K562 (cell line): ENCODE data around the gene IL34.

ENCODE experiments used
- ATF1 ChIP-seq, 2 experiments: fragments of 450-650 bp in 1 of 2; IDR thresholded peaks; 2 replicates each; pipeline ENCODE4 v1.6.1; 2016; ENCODE audit warnings: missing compliant biosample characterization in 1 of 2, missing genetic modification characterization in 1 of 2
- GATA2 ChIP-seq: sonication (generic); formaldehyde crosslinking; IDR thresholded peaks from 2 replicates; pipeline ENCODE4 v1.4.0; 2020; ENCODE audit warnings: mild to moderate bottlenecking, missing genetic modification reagents
- POLR2A ChIP-seq: fragments of 450-650 bp; conservative IDR thresholded peaks from 2 replicates; pipeline ENCODE4 v1.6.1; 2016
- SP1 ChIP-seq: sonication (generic); formaldehyde crosslinking; IDR thresholded peaks from 2 replicates; pipeline ENCODE4 v1.8.1; 2022; ENCODE audit warnings: mild to moderate bottlenecking, missing genetic modification reagents
- WHSC1 ChIP-seq: IDR thresholded peaks from one replicate; pipeline ENCODE4 v1.6.1; 2012; ENCODE audit warnings: low read length, control low read depth, inconsistent platforms
- YY1 ChIP-seq, 3 experiments: IDR thresholded peaks; 2 replicates each; pipeline ENCODE4 v1.6.1; 2011; ENCODE audit warnings: low read length in 2 of 3, mild to moderate bottlenecking in 2 of 3, moderate library complexity in 2 of 3, borderline replicate concordance in 1 of 3, control low read depth in 1 of 3, low read depth in 1 of 3; ENCODE audit not compliant: insufficient read depth in 3 of 3, insufficient replicate concordance in 2 of 3, control insufficient read depth in 1 of 3, insufficient read length in 1 of 3; ENCODE audit errors: extremely low read depth in 1 of 3
- ZKSCAN8 ChIP-seq: fragments of 200-800 bp; sonication (Bioruptor generic); IDR thresholded peaks from 2 replicates; pipeline ENCODE4 v1.6.1; 2016; ENCODE audit warnings: missing genetic modification characterization, missing compliant biosample characterization
- TF ChIP-seq, protein P1 (sequence below), 3 experiments: IDR thresholded peaks in 2 of 3; conservative IDR thresholded peaks in 1 of 3; 2 replicates each; pipeline ENCODE4 v1.5.1; 2011 to 2012; ENCODE audit warnings: low read length in 3 of 3, mild to moderate bottlenecking in 3 of 3, control low read depth in 2 of 3, improper control_type of control experiment in 1 of 3, inconsistent platforms in 1 of 3, low read depth in 1 of 3, mixed read lengths in 1 of 3, moderate library complexity in 1 of 3; ENCODE audit not compliant: insufficient read depth in 2 of 3
- TF ChIP-seq, protein P2 (sequence below): sonication (generic); formaldehyde crosslinking; IDR thresholded peaks from 2 replicates; pipeline ENCODE4 v1.8.0; 2022; ENCODE audit warnings: mild to moderate bottlenecking, low read depth, missing genetic modification reagents

DNA sequence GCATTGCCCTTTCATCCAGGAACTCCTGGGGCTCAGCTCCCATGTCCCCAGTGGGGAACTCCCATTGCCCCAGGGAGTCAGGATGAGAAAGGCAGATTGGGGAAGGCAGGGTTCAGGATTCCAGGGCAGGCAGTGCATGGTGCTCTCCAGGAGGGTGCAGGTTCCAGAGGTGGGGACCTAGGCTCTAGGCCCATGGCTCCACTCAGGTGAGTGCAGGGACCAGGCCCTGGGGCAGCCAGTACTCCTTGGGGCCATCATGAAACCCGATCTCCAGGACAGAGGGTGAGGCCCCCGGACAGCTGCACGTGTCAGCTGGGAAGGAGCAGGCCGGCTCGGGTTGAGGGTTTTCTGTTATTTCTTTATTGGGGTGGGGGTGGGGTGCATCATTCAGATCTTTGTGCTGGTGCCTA, 40.7 kb downstream of the IL34 start:
- TF ChIP-seq, protein P1, sequence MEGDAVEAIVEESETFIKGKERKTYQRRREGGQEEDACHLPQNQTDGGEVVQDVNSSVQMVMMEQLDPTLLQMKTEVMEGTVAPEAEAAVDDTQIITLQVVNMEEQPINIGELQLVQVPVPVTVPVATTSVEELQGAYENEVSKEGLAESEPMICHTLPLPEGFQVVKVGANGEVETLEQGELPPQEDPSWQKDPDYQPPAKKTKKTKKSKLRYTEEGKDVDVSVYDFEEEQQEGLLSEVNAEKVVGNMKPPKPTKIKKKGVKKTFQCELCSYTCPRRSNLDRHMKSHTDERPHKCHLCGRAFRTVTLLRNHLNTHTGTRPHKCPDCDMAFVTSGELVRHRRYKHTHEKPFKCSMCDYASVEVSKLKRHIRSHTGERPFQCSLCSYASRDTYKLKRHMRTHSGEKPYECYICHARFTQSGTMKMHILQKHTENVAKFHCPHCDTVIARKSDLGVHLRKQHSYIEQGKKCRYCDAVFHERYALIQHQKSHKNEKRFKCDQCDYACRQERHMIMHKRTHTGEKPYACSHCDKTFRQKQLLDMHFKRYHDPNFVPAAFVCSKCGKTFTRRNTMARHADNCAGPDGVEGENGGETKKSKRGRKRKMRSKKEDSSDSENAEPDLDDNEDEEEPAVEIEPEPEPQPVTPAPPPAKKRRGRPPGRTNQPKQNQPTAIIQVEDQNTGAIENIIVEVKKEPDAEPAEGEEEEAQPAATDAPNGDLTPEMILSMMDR (IDR thresholded peaks at IDR 0.05 in 2 of 3, conservative IDR thresholded peaks at IDR 0.05 in 1 of 3; ENCODE audit: insufficient read depth in 2 of 3, low read depth in 1 of 3, low read length in 3 of 3) = no peak
- TF ChIP-seq GATA2 (CRISPR knock-in tag) (no peak), YY1 (IDR thresholded peaks at IDR 0.05; ENCODE audit: borderline replicate concordance in 1 of 3, control insufficient read depth in 1 of 3, extremely low read depth in 1 of 3, insufficient read depth in 3 of 3, insufficient read length in 1 of 3, insufficient replicate concordance in 2 of 3, low read depth in 1 of 3, low read length in 2 of 3) (no peak), SP1 (CRISPR knock-in tag) (no peak), ZKSCAN8 (CRISPR knock-in tag) (no peak), WHSC1 (no peak), POLR2A (no peak), ATF1 (CRISPR knock-in tag; IDR thresholded peaks at IDR 0.05) (no peak), ATF1 (tag; IDR thresholded peaks at IDR 0.05) (no peak)
- TF ChIP-seq, protein P2, sequence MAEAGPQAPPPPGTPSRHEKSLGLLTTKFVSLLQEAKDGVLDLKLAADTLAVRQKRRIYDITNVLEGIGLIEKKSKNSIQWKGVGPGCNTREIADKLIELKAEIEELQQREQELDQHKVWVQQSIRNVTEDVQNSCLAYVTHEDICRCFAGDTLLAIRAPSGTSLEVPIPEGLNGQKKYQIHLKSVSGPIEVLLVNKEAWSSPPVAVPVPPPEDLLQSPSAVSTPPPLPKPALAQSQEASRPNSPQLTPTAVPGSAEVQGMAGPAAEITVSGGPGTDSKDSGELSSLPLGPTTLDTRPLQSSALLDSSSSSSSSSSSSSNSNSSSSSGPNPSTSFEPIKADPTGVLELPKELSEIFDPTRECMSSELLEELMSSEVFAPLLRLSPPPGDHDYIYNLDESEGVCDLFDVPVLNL (CRISPR knock-in tag) = no peak
